ENCODE measurements around the gene ERVH48-1.

ERVH48-1 gene

DNA sequence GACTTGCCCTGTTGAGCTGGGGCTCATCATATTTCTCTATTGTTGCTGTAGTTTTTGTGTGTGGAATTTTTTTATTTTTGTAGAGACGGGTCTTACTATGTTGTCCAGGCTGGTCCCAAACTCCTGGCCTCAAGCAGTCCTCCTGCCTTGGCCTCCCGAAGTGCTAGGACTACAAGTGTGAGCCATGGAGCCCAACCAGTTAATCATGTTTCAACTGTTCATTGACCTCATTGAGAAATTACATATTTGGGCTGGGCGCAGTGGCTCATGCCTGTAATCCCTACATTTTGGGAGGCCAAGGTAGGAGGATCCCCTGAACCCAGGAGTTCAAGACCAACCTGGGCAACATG, 39.8 kb upstream of the ERVH48-1 start:
- Histone ChIP-seq H3K4me3 (ENCODE audit: low read depth in 1 of 2, low read length in 2 of 2) (no peak overlapping the region), H3K9me3 (ENCODE audit: insufficient read depth, low read length, severe bottlenecking) (no peaks in the 10 kb centered on the region), H4K20me1 (ENCODE audit: insufficient read depth, low read length) (no peaks in the 10 kb centered on the region), H3K36me3 (ENCODE audit: insufficient read depth, low read length) (no peaks in the 10 kb centered on the region), H3K27ac (ENCODE audit: low read length) (no peak overlapping the region), H3K79me2 (ENCODE audit: insufficient read depth, low read length) (no peaks in the 10 kb centered on the region), H3K4me1 (ENCODE audit: insufficient read depth, low read length) (no peaks in the 10 kb centered on the region), H3K4me2 (ENCODE audit: insufficient read depth, low read length) (no peak overlapping the region), H2AFZ (ENCODE audit: low read depth, low read length) (no peak overlapping the region), H3K27me3 (ENCODE audit: insufficient read depth, low read length, poor library complexity) (no peaks in the 10 kb centered on the region), H3K9ac (ENCODE audit: low read depth, low read length) (no peak overlapping the region)
- TF ChIP-seq, protein P1, sequence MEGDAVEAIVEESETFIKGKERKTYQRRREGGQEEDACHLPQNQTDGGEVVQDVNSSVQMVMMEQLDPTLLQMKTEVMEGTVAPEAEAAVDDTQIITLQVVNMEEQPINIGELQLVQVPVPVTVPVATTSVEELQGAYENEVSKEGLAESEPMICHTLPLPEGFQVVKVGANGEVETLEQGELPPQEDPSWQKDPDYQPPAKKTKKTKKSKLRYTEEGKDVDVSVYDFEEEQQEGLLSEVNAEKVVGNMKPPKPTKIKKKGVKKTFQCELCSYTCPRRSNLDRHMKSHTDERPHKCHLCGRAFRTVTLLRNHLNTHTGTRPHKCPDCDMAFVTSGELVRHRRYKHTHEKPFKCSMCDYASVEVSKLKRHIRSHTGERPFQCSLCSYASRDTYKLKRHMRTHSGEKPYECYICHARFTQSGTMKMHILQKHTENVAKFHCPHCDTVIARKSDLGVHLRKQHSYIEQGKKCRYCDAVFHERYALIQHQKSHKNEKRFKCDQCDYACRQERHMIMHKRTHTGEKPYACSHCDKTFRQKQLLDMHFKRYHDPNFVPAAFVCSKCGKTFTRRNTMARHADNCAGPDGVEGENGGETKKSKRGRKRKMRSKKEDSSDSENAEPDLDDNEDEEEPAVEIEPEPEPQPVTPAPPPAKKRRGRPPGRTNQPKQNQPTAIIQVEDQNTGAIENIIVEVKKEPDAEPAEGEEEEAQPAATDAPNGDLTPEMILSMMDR (IDR thresholded peaks at IDR 0.05; ENCODE audit: borderline replicate concordance, extremely low read depth, low read length, poor library complexity, severe bottlenecking): no peak
- no peak for TF ChIP-seq EZH2 (IDR thresholded peaks at IDR 0.05; ENCODE audit: borderline replicate concordance, low read depth, low read length, severe bottlenecking)
- ATAC-seq (ENCODE audit: insufficient read depth, low read depth): no peak
- no peak for DNase-seq

DNA sequence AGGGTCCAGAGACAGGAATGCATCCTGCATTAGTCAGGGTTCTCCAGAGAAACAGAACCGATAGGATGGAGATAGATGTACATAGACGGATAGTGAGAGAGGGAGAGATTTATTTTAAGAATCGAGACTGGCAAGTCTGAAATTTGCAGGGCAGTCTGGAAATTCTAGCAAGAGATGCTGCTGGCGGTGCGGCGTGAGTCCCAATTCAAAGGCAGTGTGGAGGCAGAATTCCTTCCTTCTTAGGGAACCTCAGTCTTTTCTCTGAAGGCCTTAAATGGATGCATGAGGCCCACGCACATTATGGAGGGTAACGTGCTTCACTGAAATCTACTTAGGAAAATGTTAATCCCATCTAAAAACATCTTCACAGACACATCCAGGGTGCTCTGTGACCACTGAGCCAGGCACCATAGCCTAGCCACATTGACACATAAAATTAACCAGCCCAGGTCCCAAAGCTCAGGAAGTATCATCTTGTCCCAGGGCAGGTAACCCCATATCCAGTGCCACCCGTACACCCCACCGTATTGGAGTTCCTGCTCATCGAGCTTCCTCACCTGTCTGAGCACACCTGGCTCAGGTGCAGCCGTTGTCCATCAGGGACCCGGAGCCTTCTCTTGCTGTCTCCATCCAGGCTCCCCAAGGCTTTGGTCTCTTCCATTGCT, 39.2 kb upstream of the ERVH48-1 start:
- Histone ChIP-seq H3K79me2 (ENCODE audit: insufficient read depth, low read length) (no peaks in the 10 kb centered on the region), H3K27ac (ENCODE audit: low read length) (no peak overlapping the region), H3K4me3 (ENCODE audit: low read depth in 1 of 2, low read length in 2 of 2) (no peak overlapping the region), H3K9ac (ENCODE audit: low read depth, low read length) (no peak overlapping the region), H3K36me3 (ENCODE audit: insufficient read depth, low read length) (no peaks in the 10 kb centered on the region), H2AFZ (ENCODE audit: low read depth, low read length) (no peak overlapping the region), H4K20me1 (ENCODE audit: insufficient read depth, low read length) (no peaks in the 10 kb centered on the region), H3K27me3 (ENCODE audit: insufficient read depth, low read length, poor library complexity) (no peaks in the 10 kb centered on the region), H3K4me2 (ENCODE audit: insufficient read depth, low read length) (no peak overlapping the region), H3K9me3 (ENCODE audit: insufficient read depth, low read length, severe bottlenecking) (no peaks in the 10 kb centered on the region), H3K4me1 (ENCODE audit: insufficient read depth, low read length) (no peaks in the 10 kb centered on the region)
- DNase-seq: no peak
- no peak for TF ChIP-seq EZH2 (IDR thresholded peaks at IDR 0.05; ENCODE audit: borderline replicate concordance, low read depth, low read length, severe bottlenecking)
- TF ChIP-seq, protein P1 (IDR thresholded peaks at IDR 0.05; ENCODE audit: borderline replicate concordance, extremely low read depth, low read length, poor library complexity, severe bottlenecking): no peak
- ATAC-seq (ENCODE audit: insufficient read depth, low read depth): no peak

DNA sequence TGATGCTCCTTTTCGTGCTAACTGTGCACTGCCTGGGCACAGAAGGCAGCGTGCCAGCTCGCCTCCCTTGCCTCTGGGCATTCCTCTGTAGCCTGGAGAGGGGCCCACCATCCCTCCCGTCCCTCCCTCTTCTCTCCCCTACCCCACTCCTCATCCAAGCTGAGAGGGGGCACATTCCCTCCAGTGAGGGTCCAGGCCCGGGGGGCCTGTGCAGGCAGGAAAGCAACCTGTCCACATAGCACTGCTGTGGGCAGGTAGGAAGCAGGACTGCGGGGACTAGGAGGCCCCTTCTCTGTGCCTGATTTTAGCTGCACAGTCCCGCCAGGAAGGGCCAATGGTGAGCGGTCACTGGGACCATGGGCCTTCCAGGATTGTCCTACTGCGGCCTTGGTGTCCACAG, 38.7 kb upstream of the ERVH48-1 start:
- ATAC-seq (ENCODE audit: insufficient read depth, low read depth) (no peak), DNase-seq (no peak)
- no peak overlapping the region for H3K4me3 ChIP-seq (ENCODE audit: low read depth in 1 of 2, low read length in 2 of 2)
- no peaks in the 10 kb centered on the region for H3K79me2 ChIP-seq (ENCODE audit: insufficient read depth, low read length)
- H3K4me2 ChIP-seq (ENCODE audit: insufficient read depth, low read length): no peak overlapping the region
- no peak overlapping the region; the same call in 1 of the 2 replicates for H2AFZ ChIP-seq (ENCODE audit: low read depth, low read length)
- H3K9ac ChIP-seq (ENCODE audit: low read depth, low read length): no peak overlapping the region
- no peak overlapping the region for H3K27ac ChIP-seq (ENCODE audit: low read length)
- no peaks in the 10 kb centered on the region for H3K27me3 ChIP-seq (ENCODE audit: insufficient read depth, low read length, poor library complexity)
- TF ChIP-seq EZH2 (IDR thresholded peaks at IDR 0.05; ENCODE audit: borderline replicate concordance, low read depth, low read length, severe bottlenecking): no peak
- TF ChIP-seq, protein P1 (IDR thresholded peaks at IDR 0.05; ENCODE audit: borderline replicate concordance, extremely low read depth, low read length, poor library complexity, severe bottlenecking): no peak
- no peaks in the 10 kb centered on the region for H3K4me1 ChIP-seq (ENCODE audit: insufficient read depth, low read length)
- H4K20me1 ChIP-seq (ENCODE audit: insufficient read depth, low read length): no peaks in the 10 kb centered on the region
- no peaks in the 10 kb centered on the region for H3K9me3 ChIP-seq (ENCODE audit: insufficient read depth, low read length, severe bottlenecking)
- H3K36me3 ChIP-seq (ENCODE audit: insufficient read depth, low read length): no peaks in the 10 kb centered on the region

Measured in DND-41 (cell line).